Tibial nerve (tissue), 4 donors: ENCODE results near the gene ALDOB. TPM values are rescaled to one million over a fixed set of nuclear protein-coding genes. Genes with fewer than 3 reads are reported as not detected.

Source experiments
- DNase-seq, 2 donors: peaks; one replicate each; pipeline ENCODE4 v3.0.0-alpha.2; 2019; ENCODE audit warnings: low spot score in 2 of 2
- H3K27ac ChIP-seq, 4 donors: fragments of 200-600 bp; sonication (generic) in 3 of 4; one replicate each; pipeline ENCODE4 v1.5.1; 2017 to 2019; ENCODE audit warnings: mild to moderate bottlenecking in 1 of 4
- H3K27me3 ChIP-seq, 2 donors: fragments of 200-600 bp; sonication (generic) in 1 of 2; one replicate each; pipeline versions ENCODE4 v1.5.1 to v1.6.0; 2017 to 2019
- H3K36me3 ChIP-seq, 3 donors: fragments of 200-600 bp; sonication (generic); one replicate each; pipeline ENCODE4 v1.5.1; 2018 to 2019
- H3K4me1 ChIP-seq, 4 donors: fragments of 200-600 bp; sonication (generic) in 3 of 4; one replicate each; pipeline ENCODE4 v1.5.1; 2017 to 2019
- H3K4me3 ChIP-seq, 4 donors: fragments of 200-600 bp; sonication (generic) in 3 of 4; one replicate each; pipeline ENCODE4 v1.5.1; 2017 to 2019; ENCODE audit warnings: mild to moderate bottlenecking in 1 of 4, moderate library complexity in 1 of 4
- H3K9me3 ChIP-seq, 4 donors: fragments of 200-600 bp; sonication (generic) in 3 of 4; one replicate each; pipeline ENCODE4 v1.5.1; 2017 to 2019
- CTCF ChIP-seq, 5 experiments: fragments of 200-600 bp in 3 of 5; fragments of 450-650 bp in 2 of 5; sonication (generic) in 3 of 5; IDR thresholded peaks; one replicate each; pipeline ENCODE4 v1.5.1; 2016 to 2019; ENCODE audit warnings: antibody characterized with exemption in 5 of 5, mild to moderate bottlenecking in 3 of 5, moderate library complexity in 2 of 5
- EP300 ChIP-seq, 2 donors: sonication (generic); formaldehyde crosslinking; IDR thresholded peaks; one replicate each; pipeline ENCODE4 v1.6.1; 2017; ENCODE audit warnings: antibody characterized with exemption in 2 of 2, mild to moderate bottlenecking in 1 of 2
- POLR2A ChIP-seq, 2 donors: fragments of 450-650 bp; IDR thresholded peaks; one replicate each; pipeline ENCODE4 v1.6.1; 2017; ENCODE audit warnings: antibody characterized with exemption in 2 of 2, mild to moderate bottlenecking in 2 of 2, moderate library complexity in 2 of 2
- WGBS, 2 donors: methylation state at CpG; one replicate each; pipeline ENCODE4 v1.1.5; 2018; 5-methylcytosine and 5-hydroxymethylcytosine counted together
- total RNA-seq, 4 donors: library from RNA; depleted of rRNA; stranded (reverse); fragments of >200 nt; gene quantifications; one replicate each; pipeline ENCODE4 v1.1.0, GENCODE V29; 2016

ALDOB gene
- total RNA-seq, 4 donors from 2014 or later = not detected

GRCh38 chr9:101400120-101400519 lies 35.5 kb downstream of the ALDOB start:
- peaks cover 0 to 46% (median 18%) of the 10 kb centered on the region in 4 donors for H3K4me1 ChIP-seq
- TF ChIP-seq CTCF (IDR thresholded peaks at IDR 0.05) = no peak
- TF ChIP-seq EP300 (IDR thresholded peaks at IDR 0.05) = no peak
- no peak for TF ChIP-seq POLR2A (IDR thresholded peaks at IDR 0.05)
- H3K36me3 ChIP-seq = peaks cover 3 to 52% (median 30%) of the 10 kb centered on the region in 3 donors
- DNase-seq = no peak
- H3K9me3 ChIP-seq = peaks cover 0 to 36% (median 3%) of the 10 kb centered on the region in 4 donors
- WGBS, 2 donors = 24 to 29% methylated on average over 5 of the region's 5 CpGs
- peak overlapping the region in 3 of 4 donors; percentile 63 to 78 (median 63) for H3K4me3 ChIP-seq
- H3K27ac ChIP-seq = peak overlapping the region in 1 of 4 donors; percentile 96
- no peaks in the 10 kb centered on the region for H3K27me3 ChIP-seq

- Histone ChIP-seq H3K27ac (peak overlapping the region in 3 of 4 donors; percentile 90 to 96 (median 93)), H3K27me3 (no peaks in the 10 kb centered on the region), H3K9me3 (peaks cover 0 to 31% (median under 1%) of the 10 kb centered on the region in 4 donors), H3K4me1 (peaks cover 0 to 46% (median 18%) of the 10 kb centered on the region in 4 donors), H3K36me3 (peaks cover 3 to 46% (median 25%) of the 10 kb centered on the region in 3 donors), H3K4me3 (peak overlapping the region; percentile 63 to 78 (median 70))
- WGBS, 2 donors = 5 to 14% methylated on average over 2 of the region's 2 CpGs
- TF ChIP-seq POLR2A (IDR thresholded peaks at IDR 0.05) (no peak), EP300 (IDR thresholded peaks at IDR 0.05) (no peak), CTCF (IDR thresholded peaks at IDR 0.05) (no peak)
- no peak for DNase-seq
These were observed 36.0 kb downstream of the ALDOB start for GRCh38 chr9:101399643-101399970.

GRCh38 chr9:101398930-101399642 lies 36.5 kb downstream of the ALDOB start:
- DNase-seq = peak; percentile 15 to 16
- WGBS, 2 donors = 0 to 3% methylated on average over 15 to 25 of the region's 28 CpGs

GRCh38 chr9:101398068-101398929 lies 37.3 kb downstream of the ALDOB start, which contains the start of the genes MRPL50 and ZNF189:
Gene MRPL50, minus strand, starts transcription at chr9:101398618. Its CDS starts 26 bp downstream, at chr9:101398592.
Gene ZNF189, plus strand, starts transcription at chr9:101398851. Its CDS starts 306 bp downstream, at chr9:101399157.
- peak within 1 kb of the TSS; percentile 63 to 78 (median 70) for H3K4me3 ChIP-seq
- no peaks in the 10 kb centered on the region for H3K27me3 ChIP-seq
- DNase-seq = peak; percentile 97 to 99
- H3K36me3 ChIP-seq = peaks cover 3 to 40% (median 13%) of the 10 kb centered on the region in 3 donors
- peaks cover 0 to 46% (median 18%) of the 10 kb centered on the region in 4 donors for H3K4me1 ChIP-seq
- H3K27ac ChIP-seq = peak within 1 kb of the TSS; percentile 75 to 96 (median 92)
- TF ChIP-seq CTCF (IDR thresholded peaks at IDR 0.05) = peak in 1 of 5 experiments; percentile 34
- peak; percentile 83 to 98 for TF ChIP-seq EP300 (IDR thresholded peaks at IDR 0.05)
- TF ChIP-seq POLR2A (IDR thresholded peaks at IDR 0.05) = peak; percentile 62 to 92
- 1% methylated on average over 41 to 44 of the region's 44 CpGs for WGBS, 2 donors
- peaks cover 0 to 26% (median 0%) of the 10 kb centered on the region in 4 donors for H3K9me3 ChIP-seq

More at GRCh38 chr9:101398930-101399642, 36.5 kb downstream of the ALDOB start:
- TF ChIP-seq CTCF (IDR thresholded peaks at IDR 0.05) (no peak), POLR2A (IDR thresholded peaks at IDR 0.05) (no peak), EP300 (IDR thresholded peaks at IDR 0.05) (no peak)
- Histone ChIP-seq H3K4me1 (peaks cover 0 to 46% (median 18%) of the 10 kb centered on the region in 4 donors), H3K36me3 (peaks cover 3 to 46% (median 20%) of the 10 kb centered on the region in 3 donors), H3K27me3 (no peaks in the 10 kb centered on the region), H3K4me3 (peak overlapping the region; percentile 63 to 78 (median 70)), H3K27ac (peak overlapping the region; percentile 75 to 96 (median 92)), H3K9me3 (peaks cover 0 to 29% (median 0%) of the 10 kb centered on the region in 4 donors)
